GM21786 (cell line): Measurements from ENCODE around the gene EEF1G.
"Not testable (repeated sequence)": the region's sequence is repeated elsewhere in the genome, so short reads cannot be mapped to it uniquely, and the experiment has no call there.

ENCODE experiments used
- ATAC-seq: cut with Tn5 transposase; IDR thresholded peaks from one replicate; pipeline ENCODE4 v1.9.1; 2021; ENCODE audit not compliant: unreplicated experiment

Gene EEF1G

DNA sequence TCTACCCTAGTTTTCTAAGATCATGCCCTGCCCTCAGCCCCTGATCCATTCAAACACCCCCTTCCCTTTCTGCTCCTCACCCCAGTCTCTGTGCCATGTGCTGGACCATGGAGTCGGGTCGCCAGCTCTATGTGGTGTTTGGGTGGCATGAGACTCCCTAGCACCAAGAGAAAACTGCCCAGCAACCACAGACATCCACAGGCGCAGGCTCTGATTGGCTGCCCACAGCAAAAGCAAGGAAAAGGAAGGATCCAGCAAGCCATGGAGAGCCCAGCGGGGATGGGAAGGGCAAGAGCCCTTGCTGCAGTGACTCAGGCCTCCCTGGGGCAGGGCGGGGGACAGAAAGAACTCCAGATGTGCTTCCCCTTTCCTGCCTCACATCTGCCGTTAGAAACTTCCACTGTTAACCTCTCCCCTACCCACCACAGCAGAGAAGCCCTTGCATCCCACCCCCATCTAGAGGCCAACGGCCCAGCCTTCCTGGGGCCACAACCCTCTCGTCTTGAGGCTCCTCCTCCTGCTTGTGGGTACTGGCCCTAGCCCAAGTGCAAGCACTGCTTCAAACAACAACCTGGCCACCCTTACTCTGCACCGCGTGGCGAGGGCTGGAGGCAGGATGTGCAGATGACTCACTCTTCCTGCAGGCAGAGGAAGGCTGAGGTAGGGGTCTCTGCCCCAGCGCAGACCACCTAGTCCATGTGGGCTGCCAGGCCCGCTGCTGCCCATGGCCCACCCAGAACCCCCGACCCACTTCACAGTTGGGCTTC is 17.4 kb downstream of the EEF1G start:
- ATAC-seq: peak; percentile 39

DNA sequence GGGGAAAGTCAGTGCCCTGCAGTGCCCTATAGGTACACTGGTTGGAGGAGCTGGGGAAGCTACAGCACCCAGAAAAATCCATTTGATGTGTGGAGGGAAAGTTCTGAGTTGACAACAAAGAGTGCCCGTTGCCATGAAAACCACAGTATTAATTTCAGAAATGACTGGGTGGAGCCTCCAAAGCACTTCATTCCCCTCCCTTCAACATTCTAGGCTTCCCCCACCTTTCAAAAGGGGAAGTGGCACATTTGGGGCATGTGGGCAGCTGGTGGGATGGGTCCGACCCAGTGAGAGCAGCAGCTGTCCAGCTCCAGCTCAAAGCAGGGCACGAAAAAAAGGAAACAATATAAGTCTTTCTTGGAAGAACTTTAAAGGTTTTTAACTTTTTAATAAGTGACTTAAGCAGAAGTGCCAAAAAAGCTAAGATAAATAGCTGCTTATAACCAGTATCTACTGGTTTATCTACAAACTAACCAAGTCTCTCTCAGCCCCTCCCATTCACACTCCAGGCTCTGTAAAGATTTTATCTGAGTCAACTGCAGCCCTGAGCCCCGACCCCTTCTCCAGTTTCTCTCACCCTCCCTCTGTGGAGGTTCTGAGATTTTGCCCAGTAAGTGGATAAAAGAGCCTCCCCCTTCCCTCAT is 18.1 kb downstream of the EEF1G start:
- peak; percentile 40 for ATAC-seq

DNA sequence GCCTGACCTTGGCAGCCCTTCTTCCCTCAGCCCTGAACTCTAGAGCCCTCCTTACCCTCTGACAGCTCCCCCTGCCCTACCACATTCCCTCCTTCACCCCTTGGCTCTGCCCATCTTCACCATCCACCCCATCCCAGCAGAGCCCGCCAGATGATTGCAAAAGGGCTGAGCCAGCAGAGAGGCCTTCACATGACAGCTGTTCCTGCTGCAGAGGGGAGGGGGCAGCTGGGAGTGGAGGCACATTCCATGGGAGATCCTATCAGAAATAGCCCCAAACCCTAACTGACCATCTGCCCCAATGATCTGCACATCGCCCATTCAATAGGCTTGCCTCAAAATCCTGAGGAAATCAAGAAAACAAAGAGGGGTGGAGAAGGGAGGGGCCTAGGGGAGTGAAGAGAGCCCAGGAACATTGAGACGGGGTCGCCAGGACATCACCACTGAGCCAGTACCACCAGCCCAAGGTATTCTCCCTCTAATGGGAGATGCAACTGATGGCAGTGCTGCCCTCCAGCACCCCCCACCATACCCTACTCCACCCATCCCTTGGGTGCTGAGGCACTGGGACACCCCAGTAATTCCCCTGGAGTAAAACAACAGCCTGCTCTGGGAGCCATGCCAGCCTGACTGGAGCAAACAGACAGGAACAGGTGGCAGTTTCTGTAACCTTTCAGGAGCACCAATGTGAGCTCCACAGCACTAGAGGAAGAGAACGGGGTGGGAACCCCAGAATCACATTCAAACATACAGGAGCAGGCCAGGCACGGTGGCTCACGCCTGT is 19.1 kb downstream of the EEF1G start:
- ATAC-seq: no peak

GRCh38 chr11:62553839-62554361 is 19.8 kb downstream of the EEF1G start:
- no peak for ATAC-seq

DNA sequence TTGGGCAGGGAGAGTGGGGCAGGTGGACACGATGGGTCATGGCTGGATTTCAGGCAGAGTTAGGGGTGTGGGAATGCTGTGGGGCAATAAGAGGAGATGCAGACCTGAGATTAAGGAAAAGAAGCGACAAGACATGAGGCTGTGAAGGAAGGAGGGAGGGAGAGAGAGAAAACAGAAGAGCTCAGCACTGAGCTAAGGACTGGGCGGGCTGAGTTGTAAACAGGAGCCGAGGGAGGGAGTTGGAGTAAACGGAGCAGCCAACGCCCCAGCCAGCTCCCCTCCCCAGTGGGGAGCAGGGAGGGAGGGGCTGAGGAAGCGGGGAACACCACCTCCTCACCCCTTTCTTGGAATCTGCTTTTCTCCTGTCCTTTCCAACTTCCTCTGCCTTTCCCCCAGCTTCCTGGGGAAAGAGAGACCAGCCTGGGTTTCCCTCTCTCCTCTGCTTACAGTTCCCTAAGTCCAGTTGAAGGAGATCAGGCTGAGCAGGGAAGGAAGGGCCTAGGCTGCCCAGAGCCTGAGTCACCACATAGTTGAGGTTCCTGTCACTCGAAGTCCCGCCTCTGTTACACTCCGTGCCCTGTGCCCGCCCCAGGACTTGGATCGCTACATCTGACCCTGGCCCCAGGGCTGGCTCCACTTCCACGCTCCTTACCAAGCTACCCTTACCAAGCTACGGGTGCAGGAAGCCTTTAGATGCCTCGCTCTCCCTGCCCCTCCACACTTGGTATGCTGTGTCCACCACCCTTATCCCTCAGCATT is 20.4 kb downstream of the EEF1G start:
- no peak for ATAC-seq

DNA sequence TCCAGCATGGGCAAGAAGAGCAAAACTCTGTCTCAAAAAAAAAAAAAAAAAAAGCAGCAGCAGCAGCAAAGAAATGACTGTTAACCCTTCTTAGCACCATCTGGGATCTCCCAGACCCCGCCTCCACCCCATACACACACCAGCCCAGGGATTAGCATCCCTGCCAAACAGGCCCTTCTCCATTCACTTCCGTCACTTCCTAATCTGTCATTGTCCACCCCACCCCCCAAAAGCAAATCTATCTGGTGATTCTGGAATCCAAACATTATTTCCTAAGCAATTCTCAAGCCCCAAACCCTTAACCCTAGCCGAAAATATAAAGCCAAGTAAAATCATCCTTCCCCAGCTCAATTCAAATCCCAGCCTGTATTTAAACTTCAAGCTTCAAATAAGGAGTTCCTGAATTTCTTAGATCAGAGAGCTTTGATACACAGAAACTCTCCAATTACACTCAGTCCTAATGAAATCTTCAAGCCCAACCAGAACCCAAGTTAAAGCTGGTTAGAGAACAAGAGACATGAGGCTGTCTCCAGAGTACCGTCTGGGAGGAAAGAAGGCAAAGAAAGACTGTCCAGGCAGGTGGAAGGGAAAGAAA is 21.1 kb downstream of the EEF1G start:
- ATAC-seq: no peak

- not testable (repeated sequence) for ATAC-seq
These were observed 23.2 kb downstream of the EEF1G start for GRCh38 chr11:62550478-62550877.

GRCh38 chr11:62548545-62549335 is 25.0 kb downstream of the EEF1G start:
- ATAC-seq: no peak

GRCh38 chr11:62547691-62548281 is 25.9 kb downstream of the EEF1G start:
- no peak for ATAC-seq

DNA sequence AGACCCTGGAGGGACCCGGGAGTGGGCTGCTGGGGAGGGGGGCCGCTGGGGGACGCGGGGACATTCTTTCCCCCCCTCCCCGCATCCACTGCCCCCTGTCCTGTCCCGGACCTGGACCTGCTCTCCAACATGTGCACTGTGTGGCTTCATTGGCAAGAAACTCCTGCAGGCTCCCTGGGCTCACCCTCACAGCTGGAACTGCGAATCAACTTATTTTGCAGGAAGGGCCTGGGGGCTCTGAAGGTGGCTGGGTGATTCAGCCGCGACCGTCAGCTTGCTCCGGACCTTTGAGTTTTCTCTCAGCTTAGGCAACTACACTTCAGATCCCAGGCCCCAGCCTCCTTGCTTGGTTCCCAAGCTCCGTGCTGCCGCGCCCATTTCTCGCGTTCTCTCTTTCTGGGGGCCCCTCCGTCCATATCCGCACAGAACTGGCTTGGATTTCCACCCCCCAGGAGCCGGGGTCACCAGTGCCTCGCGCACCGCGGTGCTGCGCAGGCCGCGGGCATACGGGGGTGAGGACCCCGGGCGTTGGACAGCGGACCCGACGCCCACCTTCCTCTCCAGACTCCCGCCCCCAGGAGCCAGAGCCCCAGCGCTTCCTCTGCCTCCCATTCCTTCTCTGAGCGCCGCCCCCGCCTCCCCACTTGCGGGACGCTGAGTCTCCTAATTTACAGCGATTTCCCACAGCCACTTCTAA is 26.6 kb downstream of the EEF1G start:
- ATAC-seq: no peak

- no peak for ATAC-seq
These were observed 27.3 kb downstream of the EEF1G start, which contains the start of gene AHNAK for GRCh38 chr11:62546244-62546928. Gene AHNAK, minus strand, starts transcription at chr11:62546806. Its CDS starts 10,708 bp downstream, at chr11:62536098.

DNA sequence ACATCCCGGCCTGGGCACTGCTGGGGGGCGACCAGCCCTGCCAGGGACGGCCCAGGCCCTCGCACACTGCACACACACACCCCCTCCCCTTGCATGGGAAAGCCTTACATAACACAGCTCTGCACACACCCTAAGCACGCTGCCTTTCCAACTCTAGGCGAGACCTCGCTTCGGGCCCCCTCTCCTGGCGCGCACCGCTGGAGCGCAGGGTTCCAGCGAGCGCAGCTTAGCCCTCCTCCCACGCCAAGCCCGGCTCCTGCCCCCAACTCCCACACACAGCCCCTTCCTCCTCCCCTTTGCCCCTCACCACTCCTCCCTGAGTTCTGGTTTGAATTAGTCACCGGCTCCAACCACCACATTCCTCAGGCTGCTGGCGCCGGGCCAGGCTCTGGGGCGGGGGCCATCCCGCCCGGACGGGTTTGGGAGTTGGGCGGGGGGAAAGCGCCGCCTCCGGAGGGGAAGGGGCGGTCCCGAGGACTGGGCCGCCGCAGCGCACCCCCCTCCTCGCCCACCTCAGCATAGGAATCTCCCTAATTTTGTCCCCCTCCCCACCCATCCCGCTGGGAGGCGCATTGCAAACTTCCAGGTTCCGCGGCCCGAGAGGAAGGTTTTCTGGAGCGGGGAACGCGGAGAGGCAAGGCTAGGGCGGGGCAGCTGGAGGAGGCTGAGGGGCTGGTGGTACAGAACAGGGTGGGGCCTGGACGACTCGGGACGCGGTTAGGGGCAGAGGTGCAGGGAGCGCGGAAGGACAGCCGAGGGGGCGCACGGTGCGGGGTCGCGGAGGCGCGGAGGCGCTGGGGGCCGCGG is 28.1 kb downstream of the EEF1G start:
- ATAC-seq: no peak

DNA sequence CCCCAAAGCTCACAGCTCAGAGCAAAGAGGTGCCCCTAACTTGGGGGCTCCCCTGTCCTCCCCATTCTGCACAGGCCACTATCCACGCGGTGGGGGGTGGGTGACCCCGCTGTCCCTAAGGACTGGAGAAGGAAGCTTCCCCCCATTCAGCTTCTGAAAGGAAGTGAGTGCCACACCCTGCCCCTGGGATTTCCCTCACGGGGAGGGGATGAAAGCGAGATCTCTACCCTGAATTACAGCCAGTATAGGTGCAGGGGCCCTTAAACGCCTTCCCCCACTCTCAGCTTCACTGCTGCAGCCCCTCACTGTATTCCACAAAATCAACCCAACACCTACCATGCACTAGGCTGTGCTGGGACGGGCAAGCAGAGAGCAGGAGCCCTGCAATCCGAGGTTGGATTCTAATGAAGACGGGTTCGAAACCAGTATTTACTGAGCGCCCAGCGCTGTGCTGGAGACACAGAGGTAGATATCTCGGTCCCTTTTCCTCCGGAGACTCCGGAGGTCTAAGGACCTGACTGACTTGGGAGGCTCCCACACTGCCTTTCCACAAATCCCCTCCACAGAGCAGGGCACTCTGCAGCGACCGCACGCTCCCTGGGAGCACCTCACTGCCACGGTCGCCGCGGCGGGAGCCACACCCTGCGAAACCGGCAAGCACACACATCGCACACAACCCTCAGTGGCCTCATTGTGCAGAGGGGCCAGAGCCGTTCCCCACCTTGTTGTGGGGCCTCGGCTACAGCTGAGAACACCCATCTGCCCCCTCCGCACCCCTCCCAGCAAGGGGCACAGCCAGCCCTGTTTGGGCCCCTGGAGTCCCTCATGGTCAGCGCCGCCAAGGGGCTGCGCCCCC is 28.9 kb downstream of the EEF1G start:
- no peak for ATAC-seq

DNA sequence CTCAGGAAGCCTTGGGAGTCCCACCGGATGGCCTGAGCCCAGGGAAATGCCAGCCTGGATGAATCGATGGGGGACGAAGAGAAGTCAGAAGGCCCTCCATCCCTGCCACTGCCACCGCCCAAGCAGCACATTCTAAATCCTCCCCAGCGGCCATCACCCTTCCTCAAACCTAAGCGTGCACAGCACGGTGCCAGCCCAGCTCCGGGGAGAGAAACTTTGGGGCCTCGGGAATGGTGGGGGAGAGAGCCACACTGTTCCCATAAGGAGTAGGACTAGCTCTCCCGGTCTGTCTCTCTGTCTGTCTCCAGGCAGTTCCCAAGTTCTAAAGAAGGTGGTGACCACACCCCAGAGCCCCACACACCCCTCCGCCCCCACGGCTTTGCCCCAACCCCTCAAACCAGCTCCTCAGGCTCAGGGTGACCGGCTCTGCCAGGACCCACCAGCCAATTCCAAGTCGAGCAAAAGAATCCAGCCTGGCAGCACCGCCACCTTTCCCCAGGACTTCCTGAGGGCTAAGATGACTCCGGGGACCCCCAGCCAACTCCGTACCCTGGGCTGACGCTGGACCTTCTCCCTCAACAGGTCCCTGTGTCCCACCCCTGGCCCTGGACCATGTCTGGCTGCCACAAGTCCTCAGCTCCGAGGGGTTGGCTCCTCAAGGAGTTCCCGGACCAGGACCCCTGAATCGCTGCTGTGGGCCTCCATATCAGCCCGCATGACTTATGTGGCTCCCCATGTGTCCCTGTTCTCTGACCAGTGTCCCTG is 29.8 kb downstream of the EEF1G start:
- no peak for ATAC-seq

DNA sequence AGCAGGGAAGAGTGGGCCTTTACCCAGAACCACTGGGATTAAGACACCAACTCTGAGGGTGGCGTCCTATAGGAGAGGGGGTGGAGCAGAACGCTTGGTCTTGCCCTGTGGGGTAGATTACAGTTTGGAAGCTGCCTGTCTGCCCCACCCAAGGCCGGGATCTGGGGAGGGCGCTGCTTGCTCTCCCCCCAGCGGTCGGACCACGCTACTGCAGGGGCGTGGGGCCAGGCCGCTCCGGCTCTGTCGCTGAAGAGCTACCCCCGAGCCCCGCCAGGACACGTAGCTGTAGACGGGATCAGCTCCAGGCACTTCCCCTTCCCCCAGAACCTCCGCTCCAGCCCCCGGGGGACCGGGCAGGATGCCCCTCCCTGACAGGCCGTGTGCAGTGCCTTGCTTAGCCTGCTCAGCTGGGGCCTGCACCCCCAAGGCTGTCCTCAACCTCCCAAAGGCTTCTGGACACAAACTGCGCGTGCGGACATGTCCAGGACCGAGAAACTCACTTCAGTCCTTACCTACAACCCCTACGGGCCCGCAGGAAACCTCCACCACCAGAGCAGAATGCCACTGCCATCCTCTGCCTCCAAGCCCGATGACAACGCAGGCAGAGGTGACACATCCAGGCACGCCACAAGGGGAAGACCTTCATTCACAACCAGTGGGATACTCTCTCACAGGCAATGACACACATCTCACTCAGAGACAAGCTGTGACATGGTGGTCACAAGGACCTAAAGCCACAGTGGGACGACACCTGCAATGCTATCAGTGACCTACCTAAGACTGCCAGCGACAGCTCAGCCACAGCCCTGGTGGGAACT is 30.7 kb downstream of the EEF1G start:
- no peak for ATAC-seq
